H1 (cell line): Measurements from ENCODE around the gene GPC1. TPM values are rescaled to one million over a fixed set of nuclear protein-coding genes. Genes with fewer than 3 reads are reported as not detected.

Experiments
- CTCF ChIA-PET: fragments of 300-600 bp; sonication (Branson Sonifier 250); formaldehyde crosslinking; loops from one replicate; lab custom pipeline; 2021; ENCODE audit not compliant: partially characterized antibody; lab: Charles Lee
- POLR2A ChIA-PET: fragments of 300-600 bp; sonication (Branson Sonifier 250); formaldehyde crosslinking; loops from one replicate; lab custom pipeline; 2021; ENCODE audit warnings: inconsistent platforms; ENCODE audit not compliant: partially characterized antibody; lab: Charles Lee
- DNase-seq, 2 experiments: peaks; one replicate each; pipeline versions ENCODE4 v3.0.0 to v3.0.0-alpha.2; 2010 to 2022; ENCODE audit warnings: low spot score in 2 of 2, low read depth in 1 of 2, mixed read lengths in 1 of 2
- FAIRE-seq: peaks from 2 replicates; lab custom pipeline; 2011; peaks lifted over from hg19 to GRCh38; lab: Jason Lieb, UNC
- H2AFZ ChIP-seq: 2 replicates; pipeline ENCODE4 v1.8.1; 2012; ENCODE audit warnings: low read length, inconsistent platforms
- H2AK5ac ChIP-seq: 2 replicates; pipeline ENCODE4 v1.6.1; 2013; ENCODE audit warnings: low read depth, low read length
- H2BK120ac ChIP-seq: replicated peaks from 2 replicates; pipeline ENCODE3; 2013; ENCODE audit warnings: low read depth, low read length, inconsistent platforms
- H2BK12ac ChIP-seq: 2 replicates; pipeline ENCODE4 v1.6.1; 2013; ENCODE audit warnings: low read depth, low read length
- H2BK15ac ChIP-seq: 2 replicates; pipeline ENCODE4 v1.6.1; 2013; ENCODE audit warnings: low read length
- H2BK20ac ChIP-seq: 2 replicates; pipeline ENCODE4 v1.6.1; 2013; ENCODE audit warnings: low read length
- H2BK5ac ChIP-seq: 2 replicates; pipeline ENCODE4 v1.6.1; 2013; ENCODE audit warnings: low read depth, low read length
- H3K14ac ChIP-seq: 2 replicates; pipeline ENCODE4 v1.6.1; 2013; ENCODE audit warnings: inconsistent platforms; ENCODE audit not compliant: insufficient read length
- H3K18ac ChIP-seq: 2 replicates; pipeline ENCODE4 v1.6.1; 2013; ENCODE audit warnings: low read length; ENCODE audit errors: extremely low read depth
- H3K23ac ChIP-seq: 2 replicates; pipeline ENCODE4 v1.6.1; 2013; ENCODE audit warnings: inconsistent platforms; ENCODE audit not compliant: insufficient read length
- H3K23me2 ChIP-seq: 2 replicates; pipeline ENCODE4 v1.6.1; 2013; ENCODE audit warnings: low read depth, low read length
- H3K27ac ChIP-seq: 2 replicates; pipeline ENCODE4 v1.6.1; 2011; ENCODE audit warnings: low read depth, low read length, inconsistent platforms
- H3K27me3 ChIP-seq, 4 experiments: replicated peaks in 1 of 4; 1 replicate in 1 of 4; 2 replicates in 3 of 4; pipeline versions ENCODE4 v1.6.1 to v1.8.1; 2011 to 2013; ENCODE audit warnings: low read length in 3 of 4, mild to moderate bottlenecking in 3 of 4, inconsistent platforms in 2 of 4, mixed read lengths in 2 of 4, moderate library complexity in 1 of 4; ENCODE audit not compliant: control insufficient read depth in 3 of 4, insufficient read depth in 3 of 4; ENCODE audit errors: extremely low read depth in 1 of 4
- H3K36me3 ChIP-seq, 4 experiments: 2 replicates each; pipeline versions ENCODE4 v1.6.1 to v1.8.1; 2011 to 2013; ENCODE audit warnings: mild to moderate bottlenecking in 4 of 4, low read length in 3 of 4, moderate library complexity in 2 of 4, control low read depth in 1 of 4, inconsistent platforms in 1 of 4; ENCODE audit not compliant: insufficient read depth in 4 of 4, control insufficient read depth in 2 of 4
- H3K4ac ChIP-seq: replicated peaks from 2 replicates; pipeline ENCODE3; 2013; ENCODE audit warnings: low read length, low read depth, mixed read lengths, inconsistent platforms; ENCODE audit not compliant: insufficient read length
- H3K4me1 ChIP-seq, 4 experiments: replicated peaks in 1 of 4; 1 replicate in 1 of 4; 2 replicates in 3 of 4; pipeline versions ENCODE4 v1.6.1 to v1.8.1; 2011 to 2013; ENCODE audit warnings: low read length in 3 of 4, inconsistent platforms in 2 of 4, mixed read lengths in 1 of 4; ENCODE audit not compliant: insufficient read depth in 4 of 4, control insufficient read depth in 3 of 4
- H3K4me2 ChIP-seq, 2 experiments: 2 replicates each; pipeline versions ENCODE4 v1.6.1 to v1.8.1; 2011 to 2013; ENCODE audit warnings: low read depth in 2 of 2, low read length in 2 of 2, control low read depth in 1 of 2, inconsistent platforms in 1 of 2, mild to moderate bottlenecking in 1 of 2; ENCODE audit not compliant: insufficient read depth in 1 of 2
- H3K4me3 ChIP-seq, 4 experiments: fragments of 200-600, 300-600 bp in 1 of 4; sonication (generic), shearing (Covaris generic), sonication (Bioruptor Twin) in 1 of 4; 2 replicates each; pipeline versions ENCODE4 v1.5.1 to v1.8.1; 2011 to 2016; ENCODE audit warnings: low read length in 4 of 4, low read depth in 3 of 4, control low read depth in 2 of 4, inconsistent platforms in 2 of 4, mild to moderate bottlenecking in 2 of 4, mixed read lengths in 1 of 4, moderate library complexity in 1 of 4; ENCODE audit not compliant: insufficient read depth in 2 of 4; ENCODE audit errors: extremely low read depth in 1 of 4
- H3K56ac ChIP-seq: replicated peaks from 2 replicates; pipeline ENCODE3; 2013; ENCODE audit warnings: low read depth, mild to moderate bottlenecking, mixed read lengths, low read length, inconsistent platforms; ENCODE audit not compliant: insufficient read length
- H3K79me1 ChIP-seq: 2 replicates; pipeline ENCODE4 v1.6.1; 2013; ENCODE audit warnings: low read depth, low read length, control low read depth
- H3K79me2 ChIP-seq, 2 experiments: 2 replicates each; pipeline versions ENCODE4 v1.6.1 to v1.8.1; 2012 to 2013; ENCODE audit warnings: low read length in 2 of 2, mild to moderate bottlenecking in 2 of 2, inconsistent platforms in 1 of 2; ENCODE audit not compliant: insufficient read depth in 2 of 2, control insufficient read depth in 1 of 2
- H3K9ac ChIP-seq, 4 experiments: replicated peaks in 1 of 4; 1 replicate in 1 of 4; 2 replicates in 3 of 4; pipeline versions ENCODE4 v1.6.1 to v1.8.1; 2011 to 2013; ENCODE audit warnings: low read depth in 3 of 4, low read length in 3 of 4, control low read depth in 2 of 4, mild to moderate bottlenecking in 2 of 4, moderate library complexity in 2 of 4, inconsistent platforms in 1 of 4; ENCODE audit errors: extremely low read depth in 1 of 4
- H3K9me3 ChIP-seq, 2 experiments: 2 replicates each; pipeline versions ENCODE4 v1.6.1 to v1.8.1; 2012 to 2013; ENCODE audit warnings: mild to moderate bottlenecking in 2 of 2, moderate library complexity in 2 of 2, control low read depth in 1 of 2, inconsistent platforms in 1 of 2, low read depth in 1 of 2, low read length in 1 of 2, mixed read lengths in 1 of 2; ENCODE audit not compliant: insufficient read depth in 2 of 2
- H4K20me1 ChIP-seq, 2 experiments: replicated peaks in 1 of 2; 2 replicates each; pipeline versions ENCODE3 to v1.8.1; 2011 to 2013; ENCODE audit warnings: inconsistent platforms in 2 of 2, low read length in 2 of 2, mild to moderate bottlenecking in 1 of 2; ENCODE audit not compliant: insufficient read depth in 2 of 2, control insufficient read depth in 1 of 2
- H4K5ac ChIP-seq: 2 replicates; pipeline ENCODE4 v1.6.1; 2013; ENCODE audit warnings: low read length, low read depth, mixed read lengths, inconsistent platforms; ENCODE audit not compliant: insufficient read length
- H4K8ac ChIP-seq: 2 replicates; pipeline ENCODE4 v1.8.0; 2013; ENCODE audit warnings: mild to moderate bottlenecking, moderate library complexity, low read length, inconsistent platforms; ENCODE audit not compliant: insufficient read depth; ENCODE audit errors: extremely low read depth
- H4K91ac ChIP-seq: replicated peaks from 2 replicates; pipeline ENCODE3; 2013; ENCODE audit warnings: low read length, mixed read lengths, inconsistent platforms; ENCODE audit not compliant: insufficient read length
- BRCA1 ChIP-seq: IDR thresholded peaks from 2 replicates; pipeline ENCODE4 v1.6.1; 2012; ENCODE audit warnings: low read depth, low read length, improper control_type of control experiment
- CREB1 ChIP-seq: IDR thresholded peaks from 2 replicates; pipeline ENCODE4 v1.6.1; 2012; ENCODE audit warnings: inconsistent platforms
- EZH2 ChIP-seq: fragments of 200-600 bp; sonication (generic); IDR thresholded peaks from 2 replicates; pipeline ENCODE4 v1.7.1; 2012; ENCODE audit warnings: low read depth, mild to moderate bottlenecking, moderate library complexity, low read length, inconsistent platforms; ENCODE audit not compliant: severe bottlenecking
- JUN ChIP-seq: IDR thresholded peaks from 2 replicates; pipeline ENCODE4 v1.6.1; 2011; ENCODE audit warnings: low read depth, mild to moderate bottlenecking, improper control_type of control experiment, low read length
- POLR2AphosphoS5 ChIP-seq: IDR thresholded peaks from 2 replicates; pipeline ENCODE4 v1.6.1; 2011; ENCODE audit warnings: low read depth, low read length
- SP2 ChIP-seq: IDR thresholded peaks from 2 replicates; pipeline ENCODE4 v1.6.1; 2012; ENCODE audit warnings: mild to moderate bottlenecking, low read length, inconsistent platforms
- WGBS, 2 experiments: shearing (Covaris generic) in 1 of 2; methylation state at CpG; one replicate each; pipeline versions ENCODE4 v1.1.6 to v1.1.7; 2013 to 2015; ENCODE audit warnings: low lambda C conversion rate in 2 of 2, mixed read lengths in 2 of 2, inconsistent platforms in 1 of 2, low coverage in 1 of 2, missing lambda C conversion rate in 1 of 2; ENCODE audit not compliant: insufficient replicate concordance in 2 of 2, insufficient coverage in 1 of 2, insufficient read length in 1 of 2; ENCODE audit errors: extremely low coverage in 1 of 2, missing lambda C conversion rate in 1 of 2; 5-methylcytosine and 5-hydroxymethylcytosine counted together
- polyA plus RNA-seq, 7 experiments: library from polyadenylated mRNA; depleted of rRNA in 3 of 7; stranded (reverse) in 5 of 7; unstranded in 2 of 7; fragments of >200 nt in 5 of 7; fragments of 200-250 nt in 2 of 7; gene quantifications; 1 replicate in 5 of 7; 2 replicates in 1 of 7; 4 replicates in 1 of 7; pipeline versions ENCODE4 v1.2.1 to v1.2.3, GENCODE V29; 2011 to 2013; ENCODE audit warnings: missing spikeins in 2 of 7, mixed read lengths in 2 of 7
- total RNA-seq: library from RNA; stranded (reverse); fragmentation: NEBNext Ultra II Directional; extraction: Animal tissue kit (Norgen Biotek cat#: 25700); gene quantifications from 2 replicates; pipeline ENCODE4 v1.2.1, GENCODE V29; 2021

Gene GPC1
- total and polyA plus RNA-seq, 2 of the 8 experiments (the other 6 are each of a cell fraction or from before 2014, with no cell fraction given), result 21.9 to 28.3 TPM

- Histone ChIP-seq H2BK12ac (no peak overlapping the region), H2AK5ac (no peak overlapping the region), H3K79me2 (no peaks in the 10 kb centered on the region), H2AFZ (no peak overlapping the region), H3K4me3 (no peak overlapping the region), H4K20me1 (no peaks in the 10 kb centered on the region), H4K91ac (no peak overlapping the region), H3K9me3 (no peaks in the 10 kb centered on the region), H3K14ac (no peak overlapping the region), H3K36me3 (no peaks in the 10 kb centered on the region), H2BK5ac (no peak overlapping the region), H3K9ac (no peak overlapping the region), H3K23me2 (no peaks in the 10 kb centered on the region), H2BK15ac (no peak overlapping the region), H2BK120ac (no peak overlapping the region), H3K4ac (no peak overlapping the region), H3K4me1 (no peaks in the 10 kb centered on the region; a peak in 1 of 7 replicates), H3K18ac (no peak overlapping the region), H4K8ac (no peak overlapping the region; the same call in 1 of the 2 replicates), H3K27ac (no peak overlapping the region), H4K5ac (no peak overlapping the region), H3K56ac (no peak overlapping the region), H3K27me3 (no peaks in the 10 kb centered on the region), H3K23ac (no peak overlapping the region), H2BK20ac (no peak overlapping the region), H3K79me1 (no peaks in the 10 kb centered on the region), H3K4me2 (no peak overlapping the region)
- FAIRE-seq (no peak), DNase-seq (no peak)
- CTCF ChIA-PET, result no interaction called here
- POLR2A ChIA-PET, result no interaction called here
- 93% methylated on average over 12 of the region's 12 CpGs; no CpG with 5 or more reads in 1 of the 2 experiments for WGBS, 2 experiments
- TF ChIP-seq POLR2AphosphoS5 (no peak), JUN (no peak), SP2 (no peak), BRCA1 (no peak), EZH2 (no peak), CREB1 (no peak)
These were observed 34.2 kb upstream of the GPC1 start for GRCh38 chr2:240401308-240401707.
